ENCODE results near the gene MEI1.

Gene MEI1

DNA sequence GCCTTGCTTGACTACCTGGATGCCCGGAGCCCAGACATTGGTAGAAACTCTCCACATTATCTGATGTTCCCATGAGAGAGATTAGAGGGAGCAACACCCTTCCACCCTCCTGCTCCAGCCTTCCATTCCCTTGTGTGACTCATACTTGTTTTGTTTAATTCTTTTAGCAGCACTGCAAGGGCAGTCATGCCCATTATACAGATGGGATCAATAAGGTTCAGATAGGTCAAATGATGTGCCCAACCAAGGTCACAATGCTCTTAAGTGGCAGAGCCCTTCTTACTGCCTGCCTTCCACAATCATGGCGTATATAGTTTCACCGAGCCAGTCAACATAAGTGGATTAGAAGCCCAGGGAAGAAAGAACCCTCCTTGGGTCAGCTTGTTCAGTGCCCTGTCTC lies 94.6 kb downstream of the MEI1 start:
- no peak for DNase-seq

GRCh38 chr22:41798736-41799135 lies 99.4 kb downstream of the MEI1 start:
- no peak for DNase-seq

- DNase-seq = no peak
Observed at GRCh38 chr22:41799486-41800347, 100.4 kb downstream of the MEI1 start.

DNA sequence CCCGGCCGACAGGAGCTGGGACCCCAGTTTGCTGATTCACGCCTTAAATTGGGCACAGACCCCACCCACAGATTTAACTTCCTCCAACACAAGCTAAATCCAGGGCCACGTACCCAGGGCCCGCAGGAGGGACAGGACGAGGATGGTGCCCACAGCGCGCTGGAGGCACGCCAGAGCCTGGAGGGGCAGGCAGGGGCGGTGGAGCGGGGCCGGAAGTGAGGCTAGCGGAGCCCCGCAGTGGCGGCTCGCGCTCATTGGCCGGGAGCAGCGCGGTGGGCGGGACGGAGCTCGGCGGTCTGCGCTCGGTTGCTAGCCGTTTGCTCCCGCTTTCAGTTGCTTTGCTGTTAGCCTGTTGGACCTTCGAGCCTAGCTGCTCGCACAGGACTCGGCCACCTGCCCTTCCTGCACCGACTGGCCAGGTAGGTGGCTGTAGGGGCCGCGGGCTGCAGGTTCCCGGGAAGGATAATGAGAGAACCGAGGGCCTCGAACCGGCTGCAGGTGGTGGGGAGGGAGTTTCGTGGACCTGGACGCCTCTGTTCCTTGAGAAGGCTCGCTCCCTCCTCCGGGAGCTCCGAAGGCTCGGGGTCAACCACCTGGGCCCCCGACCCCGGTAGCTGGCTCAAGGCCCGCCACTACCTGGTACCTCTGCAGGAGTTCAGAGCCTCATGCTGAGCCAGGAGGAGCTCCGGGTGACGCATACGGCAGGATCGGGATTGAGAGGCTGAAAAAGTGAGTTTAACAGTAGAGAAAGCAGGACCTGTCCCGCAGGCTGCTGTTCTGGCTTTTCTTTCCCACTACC lies 101.2 kb downstream of the MEI1 start, which contains the start of gene CCDC134:
Gene CCDC134 (plus strand): TSS at position 332 of the 799 bp plus-strand sequence. CDS start 8,212 bp downstream, outside the sequence.
- peak; percentile 55 for DNase-seq

GRCh38 chr22:41801147-41801819 lies 102.0 kb downstream of the MEI1 start:
- no peak for DNase-seq

- DNase-seq = no peak
Observed at GRCh38 chr22:41801886-41802285, 102.6 kb downstream of the MEI1 start.

DNA sequence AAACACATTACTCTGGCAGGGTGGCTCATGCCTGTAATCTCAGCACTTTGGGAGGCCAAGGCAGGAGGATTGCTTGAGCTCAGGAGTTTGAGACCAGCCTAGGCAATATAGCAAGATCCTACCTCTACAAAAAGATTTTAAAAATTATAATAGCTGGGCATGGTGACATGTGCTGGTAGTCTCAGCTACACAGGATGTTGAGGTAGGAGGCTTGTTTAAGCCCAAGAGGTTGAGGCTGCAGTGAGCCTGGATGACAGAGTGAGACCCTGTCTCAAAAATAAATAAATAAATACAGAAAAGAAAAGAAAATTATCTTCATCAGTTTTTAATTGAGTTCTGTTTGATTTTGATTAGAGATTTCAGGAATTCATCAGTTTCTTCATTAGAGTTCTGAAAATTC lies 106.3 kb downstream of the MEI1 start:
- DNase-seq = no peak

DNA sequence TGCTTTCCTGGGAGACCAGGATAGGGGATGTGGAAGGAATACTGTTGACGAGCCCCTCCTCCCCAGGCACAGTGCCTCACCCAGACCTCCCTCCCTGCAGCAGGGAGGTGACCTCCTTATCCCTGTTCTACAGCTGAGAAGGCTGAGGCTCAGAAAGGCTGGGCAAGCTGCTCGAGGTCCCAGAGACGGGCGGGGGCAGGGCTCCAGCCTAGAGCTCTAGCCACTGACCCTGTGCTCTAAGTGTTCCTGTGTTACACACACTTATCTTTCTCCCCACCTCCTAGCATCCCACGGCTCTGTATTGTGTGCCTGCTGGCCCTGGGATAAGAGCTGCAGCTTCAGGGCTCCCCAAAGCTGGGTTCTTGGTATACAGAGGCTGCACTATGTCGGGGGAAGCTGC lies 109.1 kb downstream of the MEI1 start:
- no peak for DNase-seq

- no peak for DNase-seq
Observed at GRCh38 chr22:41810022-41810421, 110.7 kb downstream of the MEI1 start.

DNA sequence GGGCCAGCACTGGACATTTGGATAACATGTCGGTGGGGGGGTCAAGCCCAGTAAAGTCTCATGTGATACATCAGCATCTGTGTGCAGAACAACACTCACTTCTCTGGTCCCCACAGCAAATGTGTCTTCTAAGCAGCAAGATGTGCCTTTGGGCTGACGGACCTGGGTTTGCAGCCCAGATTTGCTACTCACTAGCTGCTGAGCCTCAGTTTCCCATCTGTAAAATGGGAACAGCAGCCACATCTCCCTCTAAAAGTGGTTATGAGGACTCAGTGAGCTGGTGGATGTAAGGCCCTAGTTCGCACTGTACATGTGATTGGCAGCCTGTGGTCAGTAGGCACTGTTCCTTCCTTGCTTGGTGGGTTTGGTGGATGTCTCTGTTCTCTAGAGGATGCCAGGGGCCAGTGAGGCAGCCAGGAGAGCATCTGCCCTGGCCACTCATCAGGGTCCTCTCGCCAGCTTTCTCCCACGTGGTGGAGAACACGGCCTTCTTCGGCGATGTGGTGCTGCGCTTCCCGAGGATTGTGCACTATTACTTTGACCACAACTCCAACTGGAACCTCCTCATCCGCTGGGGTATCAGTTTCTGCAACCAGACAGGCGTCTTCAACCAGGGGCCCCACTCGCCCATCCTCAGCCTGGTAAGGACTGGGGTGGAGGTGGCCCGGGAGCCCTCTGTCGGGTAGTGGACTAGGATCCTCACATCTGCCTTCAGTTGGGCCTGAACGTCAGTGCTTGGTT lies 113.7 kb downstream of the MEI1 start:
- no peak for DNase-seq

GRCh38 chr22:41813726-41814410 lies 114.6 kb downstream of the MEI1 start:
- DNase-seq = no peak

GRCh38 chr22:41815716-41816115 lies 116.4 kb downstream of the MEI1 start:
- no peak for DNase-seq

- no peak for DNase-seq
Observed at GRCh38 chr22:41816241-41816640, 116.9 kb downstream of the MEI1 start.

DNA sequence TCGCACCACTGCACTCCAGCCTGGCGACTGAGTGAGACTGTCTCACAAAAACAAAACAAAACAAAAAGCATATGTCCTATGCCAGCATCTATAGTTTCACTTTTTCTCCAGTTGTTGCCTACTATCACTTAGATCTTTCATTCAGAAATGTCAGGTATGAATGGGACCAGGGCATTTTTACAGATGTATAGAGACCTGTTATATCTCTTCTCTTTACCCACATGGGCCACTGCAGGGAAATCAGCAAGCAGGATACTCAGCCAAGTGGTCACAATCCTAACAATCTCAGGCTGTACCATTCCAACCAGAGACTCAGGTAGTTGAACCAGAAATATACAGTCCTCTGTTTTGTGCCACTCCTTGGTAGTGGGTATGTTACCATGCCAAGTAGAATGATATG lies 117.6 kb downstream of the MEI1 start:
- DNase-seq = no peak

DNA sequence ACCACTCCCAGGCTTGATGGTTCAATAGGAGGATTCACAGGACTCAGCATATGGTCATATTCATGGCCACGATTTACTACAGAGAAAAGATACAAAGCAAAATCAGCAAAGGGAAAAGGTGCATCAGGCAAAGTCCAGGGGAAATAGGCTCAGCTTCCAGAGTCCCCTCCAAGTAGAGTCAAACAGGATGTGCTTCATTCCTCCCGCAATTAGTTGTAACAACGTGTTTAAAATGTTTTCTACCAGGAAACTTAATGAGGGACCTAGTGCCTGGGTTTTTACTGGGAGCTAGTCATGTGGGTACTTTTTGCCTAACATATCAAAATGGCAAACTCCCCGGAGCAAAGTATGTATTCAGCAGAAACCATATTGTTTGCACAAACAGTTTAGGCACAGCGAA lies 118.7 kb downstream of the MEI1 start:
- no peak for DNase-seq

GRCh38 chr22:41818596-41818995 lies 119.3 kb downstream of the MEI1 start:
- DNase-seq = no peak

DNA sequence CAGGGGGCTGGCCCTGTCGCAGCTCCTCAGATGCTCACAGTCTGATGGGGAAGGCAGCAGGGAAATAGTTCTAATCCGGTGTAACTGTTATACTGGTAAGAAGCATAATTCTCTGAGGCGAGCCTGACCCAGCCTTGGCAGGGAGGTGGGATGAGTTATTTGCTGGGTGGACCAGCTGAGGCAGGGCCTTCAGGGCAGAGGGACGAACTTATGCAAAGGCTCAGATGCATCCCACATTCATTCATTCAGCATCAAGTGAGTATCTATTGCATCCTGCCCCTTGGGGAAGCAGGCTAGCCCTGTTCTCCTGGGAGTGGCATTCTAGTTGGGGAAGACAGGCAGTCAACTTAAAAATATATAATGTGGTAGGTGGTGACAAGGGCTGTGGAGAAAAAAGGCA lies 120.0 kb downstream of the MEI1 start:
- no peak for DNase-seq

- DNase-seq = no peak
Observed at GRCh38 chr22:41820447-41820846, 121.1 kb downstream of the MEI1 start.

DNA sequence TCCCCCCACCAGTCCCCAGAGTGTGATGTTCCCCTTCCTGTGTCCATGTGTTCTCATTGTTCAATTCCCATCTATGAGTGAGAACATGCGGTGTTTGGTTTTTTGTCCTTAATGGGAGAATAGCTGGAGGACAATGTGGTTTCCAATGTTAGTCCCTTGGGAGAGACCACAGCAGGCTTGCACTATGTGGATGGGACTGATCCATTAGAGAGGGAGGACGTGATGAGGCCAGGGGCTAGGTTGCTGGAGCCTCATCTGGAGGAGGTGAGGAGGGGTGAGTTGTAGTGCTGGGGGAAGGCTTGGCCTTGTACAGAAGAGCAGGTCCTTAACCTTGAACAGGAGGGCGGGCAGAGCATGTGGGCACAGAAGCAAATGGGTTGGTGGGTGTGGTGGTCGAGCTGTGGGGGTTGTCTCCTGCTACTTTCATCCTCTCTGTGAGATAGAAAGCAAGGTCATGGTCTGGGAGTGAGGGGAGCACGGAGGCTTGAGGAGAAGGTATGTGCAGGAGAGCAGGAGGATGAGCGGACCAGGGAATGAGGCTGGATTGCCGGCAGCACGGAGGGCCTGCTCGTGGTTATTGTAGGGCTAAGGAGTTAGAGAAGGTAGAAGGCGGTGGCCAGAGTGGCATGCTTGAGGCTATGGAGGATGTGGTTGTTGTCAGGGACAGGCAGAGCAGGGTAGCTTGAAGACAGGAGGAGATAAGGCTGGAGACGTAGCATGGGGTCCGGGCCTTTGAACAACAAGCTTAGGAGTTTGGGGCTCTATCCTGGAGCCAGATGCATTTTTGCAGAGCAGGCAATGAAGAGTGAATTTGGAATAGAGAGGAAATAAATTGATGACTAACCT lies 122.4 kb downstream of the MEI1 start:
- no peak for DNase-seq

DNA sequence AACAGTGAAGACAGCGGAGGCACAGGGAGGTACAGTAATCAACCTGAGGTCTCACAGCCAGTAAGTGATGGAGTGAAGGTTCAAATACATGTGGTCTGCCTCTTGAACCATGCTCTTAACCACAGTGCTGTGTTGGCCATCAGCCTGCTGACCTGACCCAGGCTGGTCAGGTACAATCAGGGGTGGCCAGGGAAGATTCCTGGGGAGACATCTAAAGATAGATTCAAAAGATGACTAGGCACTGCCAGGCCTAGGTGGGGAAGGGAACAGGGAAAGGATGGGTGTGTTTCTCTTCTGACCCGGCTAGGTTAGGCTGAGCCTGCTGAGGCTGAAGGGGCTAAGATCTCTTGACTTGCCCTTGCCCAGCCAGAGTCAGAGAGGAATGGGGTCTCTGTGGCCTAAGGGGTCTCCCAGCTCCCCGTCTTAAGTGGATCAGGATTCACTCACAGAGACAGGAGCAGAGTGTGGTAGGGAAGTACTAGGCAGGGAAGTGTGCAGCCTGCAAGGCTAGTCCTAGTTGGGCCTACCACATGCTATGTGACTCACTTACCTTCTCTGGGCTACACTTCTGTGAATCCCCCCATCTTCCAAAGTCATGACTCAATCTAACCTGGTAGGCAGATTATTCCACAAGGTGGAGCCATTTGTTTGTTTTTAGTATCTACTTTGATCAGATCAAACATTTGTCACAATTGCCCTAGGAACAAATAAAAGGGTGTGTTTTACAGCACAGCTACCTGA lies 123.2 kb downstream of the MEI1 start:
- DNase-seq = peak; percentile 22
